DMS 273 (cell line): ENCODE data around the gene TYW1.
"Not testable (repeated sequence)": the region's sequence is repeated elsewhere in the genome, so short reads cannot be mapped to it uniquely, and the experiment has no call there.

Experiments
- DNase-seq: peaks from one replicate; lab custom pipeline; 2025; ENCODE audit not compliant: unreplicated experiment; lab: John Stamatoyannopoulos, UW

The TYW1 gene

GRCh38 chr7:67128257-67128656 lies 131.6 kb downstream of the TYW1 start:
- not testable (repeated sequence) for DNase-seq

GRCh38 chr7:67130766-67131165 lies 134.1 kb downstream of the TYW1 start:
- DNase-seq, result not testable (repeated sequence)

- DNase-seq, result not testable (repeated sequence)
These were observed 138.3 kb downstream of the TYW1 start for GRCh38 chr7:67134912-67135311.

- not testable (repeated sequence) for DNase-seq
These were observed 139.2 kb downstream of the TYW1 start for GRCh38 chr7:67135617-67136486.

- not testable (repeated sequence) for DNase-seq
These were observed 140.9 kb downstream of the TYW1 start for GRCh38 chr7:67137489-67137888.

GRCh38 chr7:67139876-67140275 lies 143.2 kb downstream of the TYW1 start:
- not testable (repeated sequence) for DNase-seq

GRCh38 chr7:67141001-67141400 lies 144.4 kb downstream of the TYW1 start:
- DNase-seq, result not testable (repeated sequence)

- DNase-seq, result not testable (repeated sequence)
These were observed 146.6 kb downstream of the TYW1 start for GRCh38 chr7:67143091-67143786.

GRCh38 chr7:67145581-67146193 lies 149.1 kb downstream of the TYW1 start:
- DNase-seq, result peak; percentile 20

GRCh38 chr7:67149131-67149530 lies 152.5 kb downstream of the TYW1 start:
- not testable (repeated sequence) for DNase-seq

- DNase-seq, result not testable (repeated sequence)
These were observed 157.7 kb downstream of the TYW1 start for GRCh38 chr7:67154374-67154773.

GRCh38 chr7:67156064-67156463 lies 159.4 kb downstream of the TYW1 start:
- DNase-seq, result not testable (repeated sequence)

- DNase-seq, result not testable (repeated sequence)
These were observed 166.7 kb downstream of the TYW1 start for GRCh38 chr7:67163285-67163684.

- not testable (repeated sequence) for DNase-seq
These were observed 174.5 kb downstream of the TYW1 start for GRCh38 chr7:67171151-67171550.

GRCh38 chr7:67176730-67177129 lies 180.1 kb downstream of the TYW1 start:
- peak; percentile 7 for DNase-seq

GRCh38 chr7:67178915-67179688 lies 182.5 kb downstream of the TYW1 start:
- peak; percentile 85 for DNase-seq

GRCh38 chr7:67182956-67183750 lies 186.5 kb downstream of the TYW1 start:
- not testable (repeated sequence) for DNase-seq

GRCh38 chr7:67184912-67185659 lies 188.5 kb downstream of the TYW1 start:
- not testable (repeated sequence) for DNase-seq

- not testable (repeated sequence) for DNase-seq
These were observed 189.1 kb downstream of the TYW1 start for GRCh38 chr7:67185660-67186129.
